D721Med (cell line): Measurements from ENCODE around the gene ENTREP1.

ENCODE experiments used
- DNase-seq: peaks from one replicate; pipeline ENCODE4 v3.0.0; 2011; ENCODE audit warnings: low spot score; ENCODE audit not compliant: insufficient read length
- FAIRE-seq: peaks from 2 replicates; lab custom pipeline; 2011; peaks lifted over from hg19 to GRCh38; lab: Jason Lieb, UNC
- CTCF ChIP-seq: IDR thresholded peaks from 2 replicates; pipeline ENCODE4 v1.5.1; 2012; ENCODE audit warnings: mild to moderate bottlenecking, control low read depth; ENCODE audit not compliant: insufficient read depth; ENCODE audit errors: missing control alignments

Gene ENTREP1

GRCh38 chr9:69380301-69380700, 55.3 kb downstream of the ENTREP1 start:
- FAIRE-seq: no peak
- no peak for TF ChIP-seq CTCF
- no peak for DNase-seq

GRCh38 chr9:69380811-69381210, 55.8 kb downstream of the ENTREP1 start:
- FAIRE-seq (no peak), DNase-seq (no peak)
- no peak for TF ChIP-seq CTCF

GRCh38 chr9:69382135-69382534, 57.1 kb downstream of the ENTREP1 start:
- FAIRE-seq (no peak), DNase-seq (no peak)
- TF ChIP-seq CTCF: no peak

GRCh38 chr9:69385581-69386033, 60.6 kb downstream of the ENTREP1 start:
- DNase-seq: no peak
- TF ChIP-seq CTCF: no peak
- no peak for FAIRE-seq

- no peak for TF ChIP-seq CTCF
- DNase-seq (no peak), FAIRE-seq (no peak)
Measured at GRCh38 chr9:69386651-69387050, 61.6 kb downstream of the ENTREP1 start.

GRCh38 chr9:69388596-69388995, 63.6 kb downstream of the ENTREP1 start:
- no peak for DNase-seq
- no peak for TF ChIP-seq CTCF
- no peak for FAIRE-seq

- DNase-seq: no peak
- FAIRE-seq: no peak
- no peak for TF ChIP-seq CTCF
Measured at GRCh38 chr9:69389437-69389995, 64.5 kb downstream of the ENTREP1 start.
